Measurements from ENCODE around the gene PARP2. TPM values are rescaled to one million over a fixed set of nuclear protein-coding genes. Genes with fewer than 3 reads are reported as not detected.
A peak's percentile ranks its signal among the peaks of the same experiment; 100 is the strongest.
"Not testable (repeated sequence)": the region's sequence is repeated elsewhere in the genome, so short reads cannot be mapped to it uniquely, and the experiment has no call there.

PARP2 gene
- total RNA-seq, 1 donor from 2014 or later = 50.7 TPM

- Mint-ChIP-seq H3K9me3 (no peaks in the 10 kb centered on the region), H3K4me1 (peaks cover 21% of the 10 kb centered on the region), H3K27ac (ENCODE audit: unreplicated experiment) (no peak overlapping the region), H3K4me3 (peak overlapping the region; percentile 66), H3K36me3 (ENCODE audit: low read depth) (peaks cover 21% of the 10 kb centered on the region), H3K27me3 (ENCODE audit: low read depth) (peaks cover 8% of the 10 kb centered on the region)
- no peak for TF ChIP-seq CTCF (conservative IDR thresholded peaks at IDR 0.05)
- no peak for DNase-seq (ENCODE audit: low read depth, low spot score)
These were observed 3.3 kb downstream of the PARP2 start for GRCh38 chr14:20346713-20347112.

GRCh38 chr14:20347747-20348146, 4.3 kb downstream of the PARP2 start:
- Mint-ChIP-seq H3K36me3 (ENCODE audit: low read depth) (peaks cover 21% of the 10 kb centered on the region), H3K9me3 (no peaks in the 10 kb centered on the region), H3K27ac (ENCODE audit: unreplicated experiment) (no peak overlapping the region), H3K4me3 (peak overlapping the region; percentile 44), H3K4me1 (peaks cover 21% of the 10 kb centered on the region), H3K27me3 (ENCODE audit: low read depth) (peaks cover 5% of the 10 kb centered on the region)
- no peak for DNase-seq (ENCODE audit: low read depth, low spot score)
- no peak for TF ChIP-seq CTCF (conservative IDR thresholded peaks at IDR 0.05)

GRCh38 chr14:20350282-20350681, 6.8 kb downstream of the PARP2 start:
- TF ChIP-seq CTCF (conservative IDR thresholded peaks at IDR 0.05) = no peak
- Mint-ChIP-seq H3K36me3 (ENCODE audit: low read depth) (peaks cover 23% of the 10 kb centered on the region), H3K27me3 (ENCODE audit: low read depth) (no peaks in the 10 kb centered on the region), H3K4me3 (no peak overlapping the region), H3K27ac (ENCODE audit: unreplicated experiment) (no peak overlapping the region), H3K9me3 (no peaks in the 10 kb centered on the region), H3K4me1 (peaks cover 4% of the 10 kb centered on the region)
- DNase-seq (ENCODE audit: low read depth, low spot score) = no peak

- no peaks in the 10 kb centered on the region for H3K9me3 Mint-ChIP-seq
- no peak overlapping the region for H3K27ac Mint-ChIP-seq (ENCODE audit: unreplicated experiment)
- H3K4me3 Mint-ChIP-seq = no peak overlapping the region
- TF ChIP-seq CTCF (conservative IDR thresholded peaks at IDR 0.05) = peak; percentile 34
- H3K4me1 Mint-ChIP-seq = no peaks in the 10 kb centered on the region
- H3K27me3 Mint-ChIP-seq (ENCODE audit: low read depth) = no peaks in the 10 kb centered on the region
- peaks cover 23% of the 10 kb centered on the region for H3K36me3 Mint-ChIP-seq (ENCODE audit: low read depth)
- DNase-seq (ENCODE audit: low read depth, low spot score) = no peak
These were observed 7.4 kb downstream of the PARP2 start for GRCh38 chr14:20350860-20351259.

- H3K27ac Mint-ChIP-seq (ENCODE audit: unreplicated experiment) = no peak overlapping the region
- peaks cover 22% of the 10 kb centered on the region for H3K36me3 Mint-ChIP-seq (ENCODE audit: low read depth)
- H3K4me1 Mint-ChIP-seq = no peaks in the 10 kb centered on the region
- no peak for TF ChIP-seq CTCF (conservative IDR thresholded peaks at IDR 0.05)
- no peak overlapping the region for H3K4me3 Mint-ChIP-seq
- no peak for DNase-seq (ENCODE audit: low read depth, low spot score)
- no peaks in the 10 kb centered on the region for H3K27me3 Mint-ChIP-seq (ENCODE audit: low read depth)
- no peaks in the 10 kb centered on the region for H3K9me3 Mint-ChIP-seq
These were observed 13.0 kb downstream of the PARP2 start for GRCh38 chr14:20356422-20356821.

GRCh38 chr14:20358474-20358873, 15.0 kb downstream of the PARP2 start:
- not testable (repeated sequence) for DNase-seq (ENCODE audit: low read depth, low spot score); H3K4me1 Mint-ChIP-seq; H3K27ac Mint-ChIP-seq (ENCODE audit: unreplicated experiment); H3K27me3 Mint-ChIP-seq (ENCODE audit: low read depth); H3K9me3 Mint-ChIP-seq; H3K4me3 Mint-ChIP-seq
- peaks cover 22% of the 10 kb centered on the region for H3K36me3 Mint-ChIP-seq (ENCODE audit: low read depth)
